ENCODE results near the gene COL9A3.
A peak's percentile ranks its signal among the peaks of the same experiment; 100 is the strongest.

COL9A3 gene

DNA sequence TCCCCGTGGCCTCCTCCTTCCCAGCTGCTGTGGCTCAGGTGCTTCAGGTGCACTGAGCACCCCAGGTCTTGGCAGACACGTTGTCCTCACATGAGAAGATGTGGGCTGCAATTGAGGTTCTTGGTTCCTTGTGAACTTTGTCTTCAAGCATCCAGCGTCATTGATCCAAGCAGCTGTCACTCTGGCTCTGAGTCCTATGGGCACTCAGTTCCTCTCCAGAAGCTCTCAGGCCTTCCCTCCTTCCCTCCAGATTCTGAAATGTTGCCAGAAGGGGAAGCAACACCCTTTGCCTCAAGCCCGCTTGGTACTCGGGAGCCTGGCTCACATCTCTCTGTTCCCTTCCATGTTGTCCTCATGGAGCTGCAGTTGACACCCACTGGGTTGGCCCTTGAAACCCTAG is 29.0 kb upstream of the COL9A3 start:
- DNase-seq = no peak
- H3K4me3 ChIP-seq (ENCODE audit: low read depth, low read length) = no peak overlapping the region
- H3K36me3 ChIP-seq = no peaks in the 10 kb centered on the region
- no peaks in the 10 kb centered on the region for H3K27me3 ChIP-seq (ENCODE audit: insufficient read depth, low read depth, severe bottlenecking)
- H3K27ac ChIP-seq = no peak overlapping the region
- TF ChIP-seq, protein P1, sequence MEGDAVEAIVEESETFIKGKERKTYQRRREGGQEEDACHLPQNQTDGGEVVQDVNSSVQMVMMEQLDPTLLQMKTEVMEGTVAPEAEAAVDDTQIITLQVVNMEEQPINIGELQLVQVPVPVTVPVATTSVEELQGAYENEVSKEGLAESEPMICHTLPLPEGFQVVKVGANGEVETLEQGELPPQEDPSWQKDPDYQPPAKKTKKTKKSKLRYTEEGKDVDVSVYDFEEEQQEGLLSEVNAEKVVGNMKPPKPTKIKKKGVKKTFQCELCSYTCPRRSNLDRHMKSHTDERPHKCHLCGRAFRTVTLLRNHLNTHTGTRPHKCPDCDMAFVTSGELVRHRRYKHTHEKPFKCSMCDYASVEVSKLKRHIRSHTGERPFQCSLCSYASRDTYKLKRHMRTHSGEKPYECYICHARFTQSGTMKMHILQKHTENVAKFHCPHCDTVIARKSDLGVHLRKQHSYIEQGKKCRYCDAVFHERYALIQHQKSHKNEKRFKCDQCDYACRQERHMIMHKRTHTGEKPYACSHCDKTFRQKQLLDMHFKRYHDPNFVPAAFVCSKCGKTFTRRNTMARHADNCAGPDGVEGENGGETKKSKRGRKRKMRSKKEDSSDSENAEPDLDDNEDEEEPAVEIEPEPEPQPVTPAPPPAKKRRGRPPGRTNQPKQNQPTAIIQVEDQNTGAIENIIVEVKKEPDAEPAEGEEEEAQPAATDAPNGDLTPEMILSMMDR (IDR thresholded peaks at IDR 0.05; ENCODE audit: low read depth, low read length) = no peak
- H3K9me3 ChIP-seq (ENCODE audit: severe bottlenecking) = no peaks in the 10 kb centered on the region

DNA sequence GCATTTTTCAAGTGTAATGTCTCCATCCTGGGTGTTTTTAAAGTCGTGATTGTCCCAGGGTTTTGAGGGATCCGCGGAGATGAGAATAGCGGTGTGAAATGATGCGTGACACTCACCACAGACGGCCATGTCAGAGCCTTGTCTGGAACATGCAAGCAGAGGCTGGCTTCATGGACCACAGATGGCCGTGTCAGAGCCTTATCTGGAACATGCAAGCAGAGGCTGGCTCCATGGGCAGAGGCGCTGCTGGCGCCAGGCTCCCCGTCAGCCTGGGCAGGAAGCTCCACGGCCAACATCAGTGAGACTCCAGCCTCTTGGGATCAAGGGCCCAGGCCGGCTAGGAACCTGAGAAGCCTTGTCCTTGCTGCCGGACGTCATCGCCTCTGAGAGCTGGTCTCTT is 28.2 kb upstream of the COL9A3 start:
- Histone ChIP-seq H3K4me3 (ENCODE audit: low read depth, low read length) (no peak overlapping the region), H3K36me3 (no peaks in the 10 kb centered on the region), H3K27me3 (ENCODE audit: insufficient read depth, low read depth, severe bottlenecking) (no peaks in the 10 kb centered on the region), H3K9me3 (ENCODE audit: severe bottlenecking) (no peaks in the 10 kb centered on the region), H3K27ac (no peak overlapping the region)
- DNase-seq = no peak
- TF ChIP-seq, protein P1 (IDR thresholded peaks at IDR 0.05; ENCODE audit: low read depth, low read length) = no peak

DNA sequence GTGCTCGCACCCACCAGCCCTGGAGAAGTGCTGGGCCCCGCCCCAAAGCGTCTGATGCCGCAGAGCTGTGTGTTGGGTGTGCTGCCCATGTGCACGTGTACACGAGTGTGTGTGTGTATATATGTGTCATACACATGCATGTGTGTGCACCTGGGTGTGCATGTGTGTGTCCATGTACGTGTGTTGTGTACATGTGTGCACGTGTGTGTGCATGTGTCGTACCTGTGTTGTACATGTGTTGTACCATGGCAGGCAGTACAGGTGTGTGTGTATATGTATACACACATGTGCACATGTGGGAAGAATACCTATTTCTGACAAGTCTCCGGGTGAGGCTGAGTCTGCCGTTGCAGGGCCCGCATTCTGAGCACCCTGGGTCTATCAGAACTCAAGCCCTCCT is 26.8 kb upstream of the COL9A3 start:
- DNase-seq = no peak
- no peaks in the 10 kb centered on the region for H3K9me3 ChIP-seq (ENCODE audit: severe bottlenecking)
- TF ChIP-seq, protein P1 (IDR thresholded peaks at IDR 0.05; ENCODE audit: low read depth, low read length) = no peak
- H3K27me3 ChIP-seq (ENCODE audit: insufficient read depth, low read depth, severe bottlenecking) = no peaks in the 10 kb centered on the region
- H3K36me3 ChIP-seq = no peaks in the 10 kb centered on the region; the same call in 1 of the 2 replicates
- H3K27ac ChIP-seq = no peak overlapping the region
- no peak overlapping the region for H3K4me3 ChIP-seq (ENCODE audit: low read depth, low read length)

DNA sequence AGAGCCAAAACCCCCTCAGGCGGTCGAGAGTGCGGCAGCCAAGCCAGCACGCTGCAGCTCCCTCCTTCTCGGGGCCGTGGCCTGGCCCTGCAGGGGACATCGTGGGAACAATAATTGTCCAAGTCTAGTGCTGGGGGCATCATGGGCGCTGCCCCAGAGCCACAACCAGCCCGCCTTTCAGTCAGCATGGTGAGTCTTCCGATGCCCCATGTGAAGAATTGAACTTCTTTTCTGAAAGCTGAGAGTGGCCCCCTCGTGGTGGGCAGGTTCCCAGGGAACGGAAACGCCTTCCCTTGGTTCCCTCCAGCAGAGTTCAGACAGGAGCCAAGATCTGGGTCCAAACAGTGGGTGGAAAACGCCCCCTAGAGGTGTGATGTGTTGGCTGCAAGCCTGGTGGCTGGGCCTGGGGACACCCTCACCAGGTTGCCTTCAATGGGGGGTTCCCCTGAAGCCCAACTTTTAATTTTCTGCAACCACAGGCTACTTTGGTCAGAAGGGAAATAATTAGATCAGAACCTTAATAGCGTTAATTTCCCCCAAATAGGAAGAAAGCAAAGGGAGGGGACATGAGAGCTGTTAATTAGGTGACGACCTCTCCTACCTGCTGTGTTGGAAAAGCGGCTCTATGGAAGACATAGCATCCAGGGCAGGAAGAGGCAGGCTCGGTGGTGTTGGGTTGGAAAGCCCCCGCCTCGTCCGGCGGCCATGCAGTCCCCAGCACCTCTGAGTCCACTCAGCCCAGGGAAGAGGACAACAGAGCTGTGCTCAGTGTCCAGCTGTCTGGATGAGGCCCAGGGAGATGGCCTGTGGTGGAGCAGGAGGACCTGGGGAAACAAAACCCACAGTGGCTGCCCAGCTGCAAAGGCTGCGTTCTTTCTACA is 25.3 kb upstream of the COL9A3 start:
- DNase-seq = peak; percentile 92
- no peak overlapping the region for H3K4me3 ChIP-seq (ENCODE audit: low read depth, low read length)
- H3K27me3 ChIP-seq (ENCODE audit: insufficient read depth, low read depth, severe bottlenecking) = no peaks in the 10 kb centered on the region
- TF ChIP-seq, protein P1 (IDR thresholded peaks at IDR 0.05; ENCODE audit: low read depth, low read length) = peak; percentile 97
- H3K27ac ChIP-seq = 0 out of 2 replicates have a peak overlapping the region, but pooled peaks have one; percentile 36
- H3K9me3 ChIP-seq (ENCODE audit: severe bottlenecking) = no peaks in the 10 kb centered on the region
- H3K36me3 ChIP-seq = no peaks in the 10 kb centered on the region; the same call in 1 of the 2 replicates

DNA sequence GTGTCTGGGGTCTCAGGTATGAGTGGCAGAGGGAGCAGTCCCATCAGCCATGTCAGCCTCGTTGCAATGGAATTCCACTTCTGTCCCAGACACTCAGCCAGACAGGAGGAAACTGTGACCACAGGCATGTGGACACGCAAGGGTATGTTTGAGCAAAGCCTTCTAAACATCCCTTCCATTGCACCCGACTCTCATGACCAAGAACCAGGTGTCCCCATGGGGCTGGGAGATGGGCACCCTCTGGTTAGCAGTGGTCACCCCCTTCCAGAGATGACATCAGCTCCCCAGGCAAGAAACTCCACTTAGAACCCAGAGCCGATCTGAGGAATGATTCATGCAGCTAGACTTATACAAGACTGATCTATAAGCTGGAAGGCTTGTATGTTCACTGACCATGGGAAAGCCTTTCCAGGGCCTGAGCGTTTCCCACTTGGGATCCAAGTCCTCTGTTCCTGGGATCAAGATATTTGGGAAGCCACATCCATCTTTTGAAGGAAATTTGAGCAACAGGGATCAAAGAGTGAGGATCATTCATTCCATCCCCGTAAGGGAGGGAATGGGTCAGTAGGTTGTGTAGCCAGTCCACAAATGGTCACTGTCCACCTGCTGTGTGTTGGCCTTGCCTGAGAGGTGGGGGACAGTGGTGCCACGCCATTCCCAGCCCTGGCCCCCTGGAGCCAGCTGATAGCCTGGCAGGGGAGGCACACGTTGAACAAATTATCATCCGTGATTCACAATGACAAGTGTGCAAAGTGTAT is 24.5 kb upstream of the COL9A3 start:
- DNase-seq = no peak
- Histone ChIP-seq H3K4me3 (ENCODE audit: low read depth, low read length) (no peak overlapping the region), H3K9me3 (ENCODE audit: severe bottlenecking) (no peaks in the 10 kb centered on the region), H3K36me3 (peaks cover 4% of the 10 kb centered on the region), H3K27me3 (ENCODE audit: insufficient read depth, low read depth, severe bottlenecking) (no peaks in the 10 kb centered on the region), H3K27ac (no peak overlapping the region)
- TF ChIP-seq, protein P1 (IDR thresholded peaks at IDR 0.05; ENCODE audit: low read depth, low read length) = no peak
